Thoracic aorta (tissue), 2 donors: ENCODE measurements around the gene GRM2. TPM values are rescaled to one million over a fixed set of nuclear protein-coding genes. Genes with fewer than 3 reads are reported as not detected.

Source experiments
- ATAC-seq: fragments of 150-250 bp; one replicate; pipeline ENCODE4 v1.8.0; 2017; ENCODE audit warnings: low read depth; ENCODE audit not compliant: insufficient number of reproducible peaks, low FRiP score
- DNase-seq: peaks from one replicate; pipeline ENCODE4 v3.0.0-alpha.2; 2020; ENCODE audit warnings: low spot score
- H3K27ac ChIP-seq, 2 donors: fragments of 200-600 bp; sonication (generic); 1 replicate in 1 of 2; 2 replicates in 1 of 2; pipeline ENCODE4 v1.5.1; 2016; ENCODE audit warnings: mild to moderate bottlenecking in 2 of 2, moderate library complexity in 2 of 2
- H3K27me3 ChIP-seq: fragments of 200-600 bp; sonication (generic); replicated peaks from 2 replicates; pipeline ENCODE4 v1.6.0; 2016; ENCODE audit warnings: mild to moderate bottlenecking; ENCODE audit not compliant: insufficient read depth
- H3K36me3 ChIP-seq: fragments of 200-600 bp; sonication (generic); one replicate; pipeline ENCODE4 v1.5.1; 2016
- H3K4me1 ChIP-seq, 2 donors: fragments of 200-600 bp; sonication (generic); 1 replicate in 1 of 2; 2 replicates in 1 of 2; pipeline versions ENCODE4 v1.5.1 to v1.6.0; 2016; ENCODE audit warnings: low read depth in 2 of 2, mild to moderate bottlenecking in 1 of 2; ENCODE audit not compliant: control insufficient read depth in 1 of 2
- H3K4me3 ChIP-seq: fragments of 200-600 bp; sonication (generic); 2 replicates; pipeline ENCODE4 v1.5.1; 2016; ENCODE audit warnings: mild to moderate bottlenecking
- H3K9me3 ChIP-seq: fragments of 200-600 bp; sonication (generic); 2 replicates; pipeline ENCODE4 v1.5.1; 2016
- CTCF ChIP-seq: fragments of 200-600 bp; sonication (generic); IDR thresholded peaks from one replicate; pipeline ENCODE4 v1.5.1; 2019; ENCODE audit warnings: antibody characterized with exemption
- total RNA-seq, 2 donors: library from RNA; depleted of rRNA; stranded (reverse); fragments of >200 nt; gene quantifications; one replicate each; pipeline versions ENCODE4 v1.1.0 to v1.2.3, GENCODE V29; 2016

The GRM2 gene
- total RNA-seq, 2 donors from 2014 or later = 0.49 to 0.54 TPM

- DNase-seq (no peak), ATAC-seq (no peak)
- Histone ChIP-seq H3K36me3 (no peaks in the 10 kb centered on the region), H3K4me3 (no peak overlapping the region), H3K27ac (no peak overlapping the region), H3K9me3 (no peaks in the 10 kb centered on the region), H3K27me3 (no peaks in the 10 kb centered on the region), H3K4me1 (no peaks in the 10 kb centered on the region)
- no peak for TF ChIP-seq CTCF
These were observed 15.5 kb downstream of the GRM2 start for GRCh38 chr3:51722362-51722761.

GRCh38 chr3:51727500-51727899 lies 20.6 kb downstream of the GRM2 start:
- Histone ChIP-seq H3K4me1 (no peaks in the 10 kb centered on the region), H3K36me3 (no peaks in the 10 kb centered on the region), H3K27ac (no peak overlapping the region), H3K9me3 (no peaks in the 10 kb centered on the region), H3K27me3 (no peaks in the 10 kb centered on the region), H3K4me3 (no peak overlapping the region)
- ATAC-seq = no peak
- no peak for TF ChIP-seq CTCF
- DNase-seq = no peak

GRCh38 chr3:51729042-51729633 lies 22.3 kb downstream of the GRM2 start:
- H3K27me3 ChIP-seq = no peaks in the 10 kb centered on the region
- H3K27ac ChIP-seq = no peak overlapping the region
- H3K36me3 ChIP-seq = no peaks in the 10 kb centered on the region
- no peaks in the 10 kb centered on the region for H3K9me3 ChIP-seq
- no peak overlapping the region for H3K4me3 ChIP-seq
- DNase-seq (no peak), ATAC-seq (no peak)
- H3K4me1 ChIP-seq = no peaks in the 10 kb centered on the region
- no peak for TF ChIP-seq CTCF

- H3K4me3 ChIP-seq = no peak overlapping the region
- H3K27ac ChIP-seq = no peak overlapping the region
- no peaks in the 10 kb centered on the region for H3K4me1 ChIP-seq
- H3K27me3 ChIP-seq = no peaks in the 10 kb centered on the region
- ATAC-seq (no peak), DNase-seq (no peak)
- no peak for TF ChIP-seq CTCF
- H3K36me3 ChIP-seq = no peaks in the 10 kb centered on the region
- no peaks in the 10 kb centered on the region for H3K9me3 ChIP-seq
These were observed 27.1 kb downstream of the GRM2 start for GRCh38 chr3:51733859-51734571.

- no peak overlapping the region for H3K4me3 ChIP-seq
- ATAC-seq (no peak), DNase-seq (no peak)
- TF ChIP-seq CTCF = no peak
- no peaks in the 10 kb centered on the region for H3K27me3 ChIP-seq
- H3K9me3 ChIP-seq = no peaks in the 10 kb centered on the region
- no peaks in the 10 kb centered on the region for H3K4me1 ChIP-seq
- no peaks in the 10 kb centered on the region for H3K36me3 ChIP-seq
- H3K27ac ChIP-seq = no peak overlapping the region
These were observed 27.7 kb downstream of the GRM2 start for GRCh38 chr3:51734572-51734907.
